ENCODE measurements around the gene WRAP53. TPM values are rescaled to one million over a fixed set of nuclear protein-coding genes. Genes with fewer than 3 reads are reported as not detected.

The WRAP53 gene
- total and polyA plus RNA-seq, 4 donors, result 3.6 to 7.3 (median 4.8) TPM

GRCh38 chr17:7705269-7706255, 17.3 kb downstream of the WRAP53 start:
- no peaks in the 10 kb centered on the region for H3K4me1 ChIP-seq (ENCODE audit: control insufficient read depth in 1 of 2, insufficient read depth in 2 of 2, low read length in 2 of 2)
- ATAC-seq (ENCODE audit: low FRiP score) (no peak), DNase-seq (peak in 1 of 2 donors; percentile 45)
- H3K27me3 ChIP-seq (ENCODE audit: control insufficient read depth in 1 of 2, insufficient read depth in 2 of 2, low read length in 1 of 2), result no peaks in the 10 kb centered on the region
- WGBS, 2 donors, result 8 to 11% methylated on average over 45 to 50 of the region's 50 CpGs
- no peak overlapping the region for H3K4me3 ChIP-seq (ENCODE audit: low read length in 2 of 2)
- no peak overlapping the region for H3K27ac ChIP-seq (ENCODE audit: low read depth in 1 of 2, low read length in 2 of 2)
- no peaks in the 10 kb centered on the region for H3K9me3 ChIP-seq (ENCODE audit: control insufficient read depth, low read length)
- intact Hi-C loops (cut with DNase I), result no loop called here
- H3K36me3 ChIP-seq (ENCODE audit: control insufficient read depth in 1 of 2, insufficient read depth in 2 of 2, low read length in 1 of 2), result peaks cover 0 to 5% of the 10 kb centered on the region in 2 donors

DNA sequence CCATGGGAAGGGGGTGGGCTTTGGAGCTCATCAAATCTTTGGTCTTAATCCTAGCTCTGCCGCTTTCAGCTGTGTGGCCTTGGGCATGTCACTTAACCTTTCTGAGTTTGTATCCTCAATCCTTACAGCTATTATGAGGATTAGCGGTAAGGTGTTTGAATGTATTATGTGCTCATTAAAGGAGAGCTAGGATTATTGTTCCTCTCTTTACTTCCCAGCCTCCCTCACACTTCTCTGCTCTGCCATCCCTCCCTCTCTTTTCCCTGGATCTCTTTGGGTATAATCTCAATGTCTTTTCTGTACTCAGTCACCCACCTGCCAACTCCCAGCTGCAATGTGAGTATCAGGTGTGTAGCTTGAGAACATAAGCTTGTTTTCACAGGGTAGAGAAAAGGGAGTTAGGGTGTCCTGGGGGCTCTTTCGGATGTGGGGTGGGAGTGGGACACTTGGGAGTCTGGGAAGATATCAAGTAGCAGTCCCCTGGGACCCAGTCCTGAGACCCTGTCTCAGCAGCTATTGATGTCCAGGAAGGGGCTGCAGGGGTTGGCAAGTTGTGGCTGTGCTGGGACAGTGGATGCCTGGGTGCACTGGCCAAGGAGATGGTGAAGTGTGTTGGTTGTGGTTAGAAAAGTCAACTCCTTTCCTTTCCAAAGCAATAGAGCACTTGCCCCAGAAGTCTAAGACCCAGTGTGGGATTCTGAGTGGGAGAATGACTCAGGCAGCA, 18.5 kb downstream of the WRAP53 start:
- H3K4me1 ChIP-seq (ENCODE audit: control insufficient read depth in 1 of 2, insufficient read depth in 2 of 2, low read length in 2 of 2), result no peaks in the 10 kb centered on the region
- H3K36me3 ChIP-seq (ENCODE audit: control insufficient read depth in 1 of 2, insufficient read depth in 2 of 2, low read length in 1 of 2), result peaks cover 0 to under 1% of the 10 kb centered on the region in 2 donors
- WGBS, 2 donors, result 92 to 97% methylated on average over 3 of the region's 3 CpGs
- H3K9me3 ChIP-seq (ENCODE audit: control insufficient read depth, low read length), result no peaks in the 10 kb centered on the region
- DNase-seq (peak; percentile 19 to 28), ATAC-seq (ENCODE audit: low FRiP score) (no peak)
- no peaks in the 10 kb centered on the region for H3K27me3 ChIP-seq (ENCODE audit: control insufficient read depth in 1 of 2, insufficient read depth in 2 of 2, low read length in 1 of 2)
- intact Hi-C loops (cut with DNase I), result no loop called here
- H3K4me3 ChIP-seq (ENCODE audit: low read length in 2 of 2), result no peak overlapping the region
- no peak overlapping the region for H3K27ac ChIP-seq (ENCODE audit: low read depth in 1 of 2, low read length in 2 of 2)

DNA sequence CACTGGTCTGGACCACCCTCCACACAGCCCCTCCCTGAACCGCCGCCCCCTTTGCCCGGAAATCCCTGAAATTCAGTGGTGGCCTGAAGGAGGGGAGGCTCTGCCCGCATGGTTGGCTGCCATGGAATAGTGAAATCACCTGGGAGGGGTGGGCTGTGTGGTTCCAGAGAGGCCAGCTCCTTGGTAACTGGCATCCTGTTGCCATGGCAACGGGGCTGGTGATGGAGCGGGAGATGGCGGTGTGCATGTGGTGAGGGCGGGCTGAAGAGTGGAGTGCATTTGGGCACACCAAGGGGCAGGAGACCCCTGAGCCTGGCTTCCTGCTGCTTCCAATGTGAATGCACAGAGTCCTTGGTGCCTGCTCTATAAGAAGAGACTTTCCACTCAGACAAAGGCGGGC, 19.2 kb downstream of the WRAP53 start:
- H3K9me3 ChIP-seq (ENCODE audit: control insufficient read depth, low read length), result no peaks in the 10 kb centered on the region
- ATAC-seq (ENCODE audit: low FRiP score) (no peak), DNase-seq (peak; percentile 28 to 47)
- no peak overlapping the region for H3K4me3 ChIP-seq (ENCODE audit: low read length in 2 of 2)
- WGBS, 2 donors, result 84% methylated on average over 9 of the region's 9 CpGs
- H3K4me1 ChIP-seq (ENCODE audit: control insufficient read depth in 1 of 2, insufficient read depth in 2 of 2, low read length in 2 of 2), result no peaks in the 10 kb centered on the region
- H3K27ac ChIP-seq (ENCODE audit: low read depth in 1 of 2, low read length in 2 of 2), result no peak overlapping the region
- intact Hi-C loops (cut with DNase I), result no loop called here
- H3K36me3 ChIP-seq (ENCODE audit: control insufficient read depth in 1 of 2, insufficient read depth in 2 of 2, low read length in 1 of 2), result no peaks in the 10 kb centered on the region
- H3K27me3 ChIP-seq (ENCODE audit: control insufficient read depth in 1 of 2, insufficient read depth in 2 of 2, low read length in 1 of 2), result no peaks in the 10 kb centered on the region

DNA sequence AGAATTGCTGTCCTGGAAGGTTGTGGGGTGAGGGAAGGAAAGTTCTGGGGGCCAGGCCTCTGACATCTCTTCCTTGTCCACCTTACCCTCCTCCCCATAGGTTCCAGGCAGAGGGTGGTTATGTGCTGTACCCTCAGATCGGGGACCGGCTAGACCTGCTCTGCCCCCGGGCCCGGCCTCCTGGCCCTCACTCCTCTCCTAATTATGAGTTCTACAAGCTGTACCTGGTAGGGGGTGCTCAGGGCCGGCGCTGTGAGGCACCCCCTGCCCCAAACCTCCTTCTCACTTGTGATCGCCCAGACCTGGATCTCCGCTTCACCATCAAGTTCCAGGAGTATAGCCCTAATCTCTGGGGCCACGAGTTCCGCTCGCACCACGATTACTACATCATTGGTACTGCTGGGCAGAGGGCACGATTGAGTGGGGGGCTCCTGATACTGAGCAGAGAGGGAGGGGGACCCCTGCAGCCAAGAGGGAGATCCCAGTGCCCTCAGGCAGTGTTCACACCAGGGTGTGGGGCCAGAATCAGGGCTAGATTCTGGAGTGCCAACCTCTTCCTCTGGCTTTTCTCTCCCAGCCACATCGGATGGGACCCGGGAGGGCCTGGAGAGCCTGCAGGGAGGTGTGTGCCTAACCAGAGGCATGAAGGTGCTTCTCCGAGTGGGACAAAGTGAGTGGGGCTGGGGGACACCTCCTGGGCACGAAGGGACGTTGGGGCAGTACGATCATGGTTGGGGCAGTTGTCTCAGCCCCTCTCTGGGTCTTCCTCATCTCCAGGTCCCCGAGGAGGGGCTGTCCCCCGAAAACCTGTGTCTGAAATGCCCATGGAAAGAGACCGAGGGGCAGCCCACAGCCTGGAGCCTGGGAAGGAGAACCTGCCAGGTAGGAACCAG, 19.8 kb downstream of the WRAP53 start:
- WGBS, 2 donors, result 87% methylated on average over 22 of the region's 22 CpGs

GRCh38 chr17:7709031-7709430, 20.8 kb downstream of the WRAP53 start:
- intact Hi-C loops (cut with DNase I), result no loop called here
- Histone ChIP-seq H3K27me3 (ENCODE audit: control insufficient read depth in 1 of 2, insufficient read depth in 2 of 2, low read length in 1 of 2) (no peaks in the 10 kb centered on the region), H3K4me1 (ENCODE audit: control insufficient read depth in 1 of 2, insufficient read depth in 2 of 2, low read length in 2 of 2) (no peaks in the 10 kb centered on the region), H3K27ac (ENCODE audit: low read depth in 1 of 2, low read length in 2 of 2) (no peak overlapping the region), H3K9me3 (ENCODE audit: control insufficient read depth, low read length) (no peaks in the 10 kb centered on the region), H3K36me3 (ENCODE audit: control insufficient read depth in 1 of 2, insufficient read depth in 2 of 2, low read length in 1 of 2) (no peaks in the 10 kb centered on the region), H3K4me3 (ENCODE audit: low read length in 2 of 2) (no peak overlapping the region)
- ATAC-seq (ENCODE audit: low FRiP score) (no peak), DNase-seq (peak in 1 of 2 donors; percentile 67)
- WGBS, 2 donors, result 82 to 92% methylated on average over 3 to 11 of the region's 11 CpGs

More for the DNA sequence above, 19.8 kb downstream of the WRAP53 start:
- Histone ChIP-seq H3K4me3 (ENCODE audit: low read length in 2 of 2) (no peak overlapping the region), H3K36me3 (ENCODE audit: control insufficient read depth in 1 of 2, insufficient read depth in 2 of 2, low read length in 1 of 2) (no peaks in the 10 kb centered on the region), H3K4me1 (ENCODE audit: control insufficient read depth in 1 of 2, insufficient read depth in 2 of 2, low read length in 2 of 2) (no peaks in the 10 kb centered on the region), H3K27me3 (ENCODE audit: control insufficient read depth in 1 of 2, insufficient read depth in 2 of 2, low read length in 1 of 2) (no peaks in the 10 kb centered on the region), H3K9me3 (ENCODE audit: control insufficient read depth, low read length) (no peaks in the 10 kb centered on the region), H3K27ac (ENCODE audit: low read depth in 1 of 2, low read length in 2 of 2) (no peak overlapping the region)
- no peak for ATAC-seq (ENCODE audit: low FRiP score)
- intact Hi-C loops (cut with DNase I), result no loop called here
- DNase-seq, result peak in 1 of 2 donors; percentile 71

DNA sequence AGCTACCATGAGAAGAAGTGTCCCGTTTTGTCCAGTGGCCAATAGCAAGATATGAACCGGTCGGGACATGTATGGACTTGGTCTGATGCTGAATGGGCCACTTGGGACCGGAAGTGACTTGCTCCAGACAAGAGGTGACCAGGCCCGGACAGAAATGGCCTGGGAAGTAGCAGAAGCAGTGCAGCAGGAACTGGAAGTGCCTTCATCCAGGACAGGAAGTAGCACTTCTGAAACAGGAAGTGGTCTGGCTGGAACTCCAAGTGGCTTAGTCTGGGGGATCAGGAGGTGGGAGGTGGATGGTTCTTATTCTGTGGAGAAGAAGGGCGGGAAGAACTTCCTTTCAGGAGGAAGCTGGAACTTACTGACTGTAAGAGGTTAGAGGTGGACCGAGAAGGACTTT, 22.0 kb downstream of the WRAP53 start:
- no peak overlapping the region for H3K27ac ChIP-seq (ENCODE audit: low read depth in 1 of 2, low read length in 2 of 2)
- no peaks in the 10 kb centered on the region for H3K4me1 ChIP-seq (ENCODE audit: control insufficient read depth in 1 of 2, insufficient read depth in 2 of 2, low read length in 2 of 2)
- ATAC-seq (ENCODE audit: low FRiP score) (no peak), DNase-seq (no peak)
- intact Hi-C loops (cut with DNase I), result no loop called here
- no peak overlapping the region for H3K4me3 ChIP-seq (ENCODE audit: low read length in 2 of 2)
- no peaks in the 10 kb centered on the region for H3K27me3 ChIP-seq (ENCODE audit: control insufficient read depth in 1 of 2, insufficient read depth in 2 of 2, low read length in 1 of 2)
- H3K36me3 ChIP-seq (ENCODE audit: control insufficient read depth in 1 of 2, insufficient read depth in 2 of 2, low read length in 1 of 2), result no peaks in the 10 kb centered on the region
- H3K9me3 ChIP-seq (ENCODE audit: control insufficient read depth, low read length), result no peaks in the 10 kb centered on the region
- WGBS, 2 donors, result 87 to 89% methylated on average over 7 of the region's 7 CpGs

GRCh38 chr17:7711051-7711755, 22.9 kb downstream of the WRAP53 start:
- Histone ChIP-seq H3K4me1 (ENCODE audit: control insufficient read depth in 1 of 2, insufficient read depth in 2 of 2, low read length in 2 of 2) (no peaks in the 10 kb centered on the region), H3K9me3 (ENCODE audit: control insufficient read depth, low read length) (no peaks in the 10 kb centered on the region), H3K36me3 (ENCODE audit: control insufficient read depth in 1 of 2, insufficient read depth in 2 of 2, low read length in 1 of 2) (no peaks in the 10 kb centered on the region), H3K27me3 (ENCODE audit: control insufficient read depth in 1 of 2, insufficient read depth in 2 of 2, low read length in 1 of 2) (no peaks in the 10 kb centered on the region), H3K27ac (ENCODE audit: low read depth in 1 of 2, low read length in 2 of 2) (no peak overlapping the region), H3K4me3 (ENCODE audit: low read length in 2 of 2) (no peak overlapping the region)
- no peak for DNase-seq
- intact Hi-C loops (cut with DNase I), result no loop called here
- 73 to 78% methylated on average over 7 of the region's 7 CpGs for WGBS, 2 donors
- no peak for ATAC-seq (ENCODE audit: low FRiP score)
